ENCODE data around the gene CPT1C.

The CPT1C gene

GRCh38 chr19:49699364-49699763 is 8.4 kb downstream of the CPT1C start:
- Histone ChIP-seq H3K9me3 (ENCODE audit: control insufficient read depth, low read length) (no peaks in the 10 kb centered on the region), H3K36me3 (ENCODE audit: control insufficient read depth, insufficient read depth, low read length, severe bottlenecking) (no peaks in the 10 kb centered on the region), H3K9ac (ENCODE audit: low read length) (no peak overlapping the region), H3K27me3 (replicated peaks; ENCODE audit: control insufficient read depth, insufficient read depth, low read length) (no peaks in the 10 kb centered on the region), H3K4me1 (ENCODE audit: control insufficient read depth, insufficient read depth, low read length) (no peaks in the 10 kb centered on the region), H3K4me3 (ENCODE audit: low read length) (no peak overlapping the region)
- no peak for DNase-seq (ENCODE audit: low read depth)

GRCh38 chr19:49700563-49700962 is 9.6 kb downstream of the CPT1C start:
- Histone ChIP-seq H3K4me1 (ENCODE audit: control insufficient read depth, insufficient read depth, low read length) (no peaks in the 10 kb centered on the region), H3K9ac (ENCODE audit: low read length) (no peak overlapping the region), H3K4me3 (ENCODE audit: low read length) (no peak overlapping the region), H3K27me3 (replicated peaks; ENCODE audit: control insufficient read depth, insufficient read depth, low read length) (no peaks in the 10 kb centered on the region), H3K36me3 (ENCODE audit: control insufficient read depth, insufficient read depth, low read length, severe bottlenecking) (no peaks in the 10 kb centered on the region), H3K9me3 (ENCODE audit: control insufficient read depth, low read length) (no peaks in the 10 kb centered on the region)
- no peak for DNase-seq (ENCODE audit: low read depth)

GRCh38 chr19:49701271-49701786 is 10.4 kb downstream of the CPT1C start:
- Histone ChIP-seq H3K4me3 (ENCODE audit: low read length) (no peak overlapping the region), H3K4me1 (ENCODE audit: control insufficient read depth, insufficient read depth, low read length) (no peaks in the 10 kb centered on the region), H3K9me3 (ENCODE audit: control insufficient read depth, low read length) (no peaks in the 10 kb centered on the region), H3K36me3 (ENCODE audit: control insufficient read depth, insufficient read depth, low read length, severe bottlenecking) (no peaks in the 10 kb centered on the region), H3K27me3 (replicated peaks; ENCODE audit: control insufficient read depth, insufficient read depth, low read length) (no peaks in the 10 kb centered on the region), H3K9ac (ENCODE audit: low read length) (no peak overlapping the region)
- no peak for DNase-seq (ENCODE audit: low read depth)

- Histone ChIP-seq H3K4me1 (ENCODE audit: control insufficient read depth, insufficient read depth, low read length) (no peaks in the 10 kb centered on the region), H3K4me3 (ENCODE audit: low read length) (no peak overlapping the region), H3K36me3 (ENCODE audit: control insufficient read depth, insufficient read depth, low read length, severe bottlenecking) (no peaks in the 10 kb centered on the region), H3K27me3 (replicated peaks; ENCODE audit: control insufficient read depth, insufficient read depth, low read length) (no peaks in the 10 kb centered on the region), H3K9ac (ENCODE audit: low read length) (no peak overlapping the region), H3K9me3 (ENCODE audit: control insufficient read depth, low read length) (no peaks in the 10 kb centered on the region)
- no peak for DNase-seq (ENCODE audit: low read depth)
Observed at GRCh38 chr19:49704888-49705642, 14.1 kb downstream of the CPT1C start.

GRCh38 chr19:49705919-49706318 is 15.0 kb downstream of the CPT1C start:
- Histone ChIP-seq H3K36me3 (ENCODE audit: control insufficient read depth, insufficient read depth, low read length, severe bottlenecking) (no peaks in the 10 kb centered on the region), H3K4me1 (ENCODE audit: control insufficient read depth, insufficient read depth, low read length) (peaks cover 4% of the 10 kb centered on the region), H3K4me3 (ENCODE audit: low read length) (no peak overlapping the region), H3K27me3 (replicated peaks; ENCODE audit: control insufficient read depth, insufficient read depth, low read length) (no peaks in the 10 kb centered on the region), H3K9me3 (ENCODE audit: control insufficient read depth, low read length) (no peaks in the 10 kb centered on the region), H3K9ac (ENCODE audit: low read length) (no peak overlapping the region)
- DNase-seq (ENCODE audit: low read depth) = no peak

- H3K9me3 ChIP-seq (ENCODE audit: control insufficient read depth, low read length) = no peaks in the 10 kb centered on the region
- H3K36me3 ChIP-seq (ENCODE audit: control insufficient read depth, insufficient read depth, low read length, severe bottlenecking) = no peaks in the 10 kb centered on the region
Observed at GRCh38 chr19:49710372-49710951, 19.5 kb downstream of the CPT1C start.

GRCh38 chr19:49712397-49712859 is 21.5 kb downstream of the CPT1C start:
- H3K36me3 ChIP-seq (ENCODE audit: control insufficient read depth, insufficient read depth, low read length, severe bottlenecking) = no peaks in the 10 kb centered on the region
- peak; percentile 49 for DNase-seq (ENCODE audit: low read depth)
- H3K9me3 ChIP-seq (ENCODE audit: control insufficient read depth, low read length) = no peaks in the 10 kb centered on the region
- H3K27me3 ChIP-seq (replicated peaks; ENCODE audit: control insufficient read depth, insufficient read depth, low read length) = no peaks in the 10 kb centered on the region
- H3K4me1 ChIP-seq (ENCODE audit: control insufficient read depth, insufficient read depth, low read length) = peaks cover 14% of the 10 kb centered on the region
- H3K4me3 ChIP-seq (ENCODE audit: low read length) = no peak overlapping the region
- no peak overlapping the region for H3K9ac ChIP-seq (ENCODE audit: low read length)

More at GRCh38 chr19:49710372-49710951, 19.5 kb downstream of the CPT1C start:
- no peak overlapping the region for H3K9ac ChIP-seq (ENCODE audit: low read length)
- peaks cover 14% of the 10 kb centered on the region for H3K4me1 ChIP-seq (ENCODE audit: control insufficient read depth, insufficient read depth, low read length)
- no peak for DNase-seq (ENCODE audit: low read depth)
- no peak overlapping the region for H3K4me3 ChIP-seq (ENCODE audit: low read length)
- no peaks in the 10 kb centered on the region for H3K27me3 ChIP-seq (replicated peaks; ENCODE audit: control insufficient read depth, insufficient read depth, low read length)

GRCh38 chr19:49713236-49713845 is 22.4 kb downstream of the CPT1C start:
- Histone ChIP-seq H3K9ac (ENCODE audit: low read length) (no peak overlapping the region), H3K4me3 (ENCODE audit: low read length) (no peak overlapping the region), H3K4me1 (ENCODE audit: control insufficient read depth, insufficient read depth, low read length) (peaks cover 17% of the 10 kb centered on the region), H3K27me3 (replicated peaks; ENCODE audit: control insufficient read depth, insufficient read depth, low read length) (no peaks in the 10 kb centered on the region), H3K9me3 (ENCODE audit: control insufficient read depth, low read length) (no peaks in the 10 kb centered on the region), H3K36me3 (ENCODE audit: control insufficient read depth, insufficient read depth, low read length, severe bottlenecking) (no peaks in the 10 kb centered on the region)
- no peak for DNase-seq (ENCODE audit: low read depth)

- H3K4me1 ChIP-seq (ENCODE audit: control insufficient read depth, insufficient read depth, low read length) = peaks cover 21% of the 10 kb centered on the region
Observed at GRCh38 chr19:49716154-49716553, 25.2 kb downstream of the CPT1C start.

GRCh38 chr19:49718511-49718910 is 27.6 kb downstream of the CPT1C start:
- no peaks in the 10 kb centered on the region for H3K27me3 ChIP-seq (replicated peaks; ENCODE audit: control insufficient read depth, insufficient read depth, low read length)
- H3K36me3 ChIP-seq (ENCODE audit: control insufficient read depth, insufficient read depth, low read length, severe bottlenecking) = no peaks in the 10 kb centered on the region
- peak overlapping the region; percentile 96 for H3K4me3 ChIP-seq (ENCODE audit: low read length)
- H3K4me1 ChIP-seq (ENCODE audit: control insufficient read depth, insufficient read depth, low read length) = peaks cover 11% of the 10 kb centered on the region
- H3K9ac ChIP-seq (ENCODE audit: low read length) = peak overlapping the region; percentile 96
- no peaks in the 10 kb centered on the region for H3K9me3 ChIP-seq (ENCODE audit: control insufficient read depth, low read length)
- DNase-seq (ENCODE audit: low read depth) = peak; percentile 24

More at GRCh38 chr19:49716154-49716553, 25.2 kb downstream of the CPT1C start:
- no peak overlapping the region for H3K9ac ChIP-seq (ENCODE audit: low read length)
- no peaks in the 10 kb centered on the region for H3K36me3 ChIP-seq (ENCODE audit: control insufficient read depth, insufficient read depth, low read length, severe bottlenecking)
- no peaks in the 10 kb centered on the region for H3K9me3 ChIP-seq (ENCODE audit: control insufficient read depth, low read length)
- no peak overlapping the region for H3K4me3 ChIP-seq (ENCODE audit: low read length)
- H3K27me3 ChIP-seq (replicated peaks; ENCODE audit: control insufficient read depth, insufficient read depth, low read length) = no peaks in the 10 kb centered on the region
- DNase-seq (ENCODE audit: low read depth) = no peak

GRCh38 chr19:49718991-49719390 is 28.1 kb downstream of the CPT1C start:
- H3K4me3 ChIP-seq (ENCODE audit: low read length) = peak overlapping the region; percentile 96
- no peak overlapping the region for H3K9ac ChIP-seq (ENCODE audit: low read length)
- no peaks in the 10 kb centered on the region for H3K27me3 ChIP-seq (replicated peaks; ENCODE audit: control insufficient read depth, insufficient read depth, low read length)
- no peaks in the 10 kb centered on the region for H3K9me3 ChIP-seq (ENCODE audit: control insufficient read depth, low read length)
- H3K36me3 ChIP-seq (ENCODE audit: control insufficient read depth, insufficient read depth, low read length, severe bottlenecking) = no peaks in the 10 kb centered on the region
- no peak for DNase-seq (ENCODE audit: low read depth)
- peaks cover 11% of the 10 kb centered on the region for H3K4me1 ChIP-seq (ENCODE audit: control insufficient read depth, insufficient read depth, low read length)
